HepG2 (cell line): ENCODE results near the gene SHTN1.

Experiments used
- KDM5B ChIP-seq: sonication (generic); formaldehyde crosslinking; IDR thresholded peaks from 2 replicates; pipeline ENCODE4 v1.4.0; 2020; ENCODE audit warnings: missing genetic modification reagents, mild to moderate bottlenecking, borderline replicate concordance
- YY1 ChIP-seq: IDR thresholded peaks from 2 replicates; pipeline ENCODE4 v1.6.1; 2011; ENCODE audit warnings: low read length, low read depth, moderate library complexity, mild to moderate bottlenecking; ENCODE audit not compliant: insufficient read depth, insufficient replicate concordance
- TF ChIP-seq, protein P1 (sequence below): sonication (generic); formaldehyde crosslinking; IDR thresholded peaks from 2 replicates; pipeline ENCODE4 v1.5.0; 2020; ENCODE audit warnings: mild to moderate bottlenecking, missing genetic modification reagents, moderate library complexity

DNA sequence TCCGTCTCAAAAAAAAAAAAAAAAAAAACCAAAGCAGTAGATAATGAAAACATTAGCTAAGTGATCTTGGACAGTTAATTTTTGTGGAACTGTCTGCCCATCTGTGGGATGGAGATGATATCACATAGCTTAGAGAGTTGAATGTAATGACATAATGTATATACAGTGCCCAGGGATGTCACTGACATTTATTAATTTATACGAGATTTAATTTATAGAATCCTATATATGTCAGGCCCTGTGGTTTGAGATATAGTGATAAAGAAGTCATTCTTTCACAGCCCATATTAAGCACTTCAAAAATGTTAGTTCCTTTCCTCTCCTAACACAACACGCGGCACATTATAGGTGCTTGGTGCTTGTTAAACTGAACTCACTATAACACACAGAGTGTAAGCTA, 151.7 kb downstream of the SHTN1 start:
- TF ChIP-seq, protein P1, sequence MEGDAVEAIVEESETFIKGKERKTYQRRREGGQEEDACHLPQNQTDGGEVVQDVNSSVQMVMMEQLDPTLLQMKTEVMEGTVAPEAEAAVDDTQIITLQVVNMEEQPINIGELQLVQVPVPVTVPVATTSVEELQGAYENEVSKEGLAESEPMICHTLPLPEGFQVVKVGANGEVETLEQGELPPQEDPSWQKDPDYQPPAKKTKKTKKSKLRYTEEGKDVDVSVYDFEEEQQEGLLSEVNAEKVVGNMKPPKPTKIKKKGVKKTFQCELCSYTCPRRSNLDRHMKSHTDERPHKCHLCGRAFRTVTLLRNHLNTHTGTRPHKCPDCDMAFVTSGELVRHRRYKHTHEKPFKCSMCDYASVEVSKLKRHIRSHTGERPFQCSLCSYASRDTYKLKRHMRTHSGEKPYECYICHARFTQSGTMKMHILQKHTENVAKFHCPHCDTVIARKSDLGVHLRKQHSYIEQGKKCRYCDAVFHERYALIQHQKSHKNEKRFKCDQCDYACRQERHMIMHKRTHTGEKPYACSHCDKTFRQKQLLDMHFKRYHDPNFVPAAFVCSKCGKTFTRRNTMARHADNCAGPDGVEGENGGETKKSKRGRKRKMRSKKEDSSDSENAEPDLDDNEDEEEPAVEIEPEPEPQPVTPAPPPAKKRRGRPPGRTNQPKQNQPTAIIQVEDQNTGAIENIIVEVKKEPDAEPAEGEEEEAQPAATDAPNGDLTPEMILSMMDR (CRISPR knock-in tag) = no peak
- TF ChIP-seq YY1 = no peak
- TF ChIP-seq KDM5B = no peak
